ENCODE results near the gene SERINC2. TPM values are rescaled to one million over a fixed set of nuclear protein-coding genes. Genes with fewer than 3 reads are reported as not detected.

The SERINC2 gene
- total and polyA plus RNA-seq, 8 donors = 12.3 to 114 (median 66.0) TPM

DNA sequence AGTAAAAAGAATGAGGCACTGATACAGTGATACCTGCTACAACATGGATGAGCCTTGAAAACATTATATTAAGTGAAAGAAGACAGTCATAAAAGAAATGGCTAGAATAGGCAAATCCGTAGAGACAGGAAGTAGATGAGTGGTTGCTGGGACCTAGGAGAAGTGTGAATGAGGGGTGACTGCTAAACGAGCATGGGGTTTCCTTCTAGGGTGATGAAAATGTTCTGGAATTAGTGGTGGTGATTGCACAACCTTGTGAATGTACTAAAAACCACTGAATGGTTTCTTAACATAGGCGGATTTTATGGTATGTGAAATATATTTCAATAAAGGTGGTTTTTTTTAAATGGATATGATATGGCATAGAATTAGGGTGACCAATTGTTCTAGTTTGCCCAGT lies 12.6 kb upstream of the SERINC2 start:
- Histone ChIP-seq H3K4me3 (no peak overlapping the region), H3K27me3 (no peaks in the 10 kb centered on the region), H3K9me3 (no peaks in the 10 kb centered on the region), H3K27ac (no peak overlapping the region), H3K36me3 (no peaks in the 10 kb centered on the region), H3K4me1 (no peaks in the 10 kb centered on the region)
- intact Hi-C loops (cut with DNase I; ENCODE audit: low total_unique reads) = no loop called here
- TF ChIP-seq POLR2A (IDR thresholded peaks at IDR 0.05) = no peak
- TF ChIP-seq, protein P1, sequence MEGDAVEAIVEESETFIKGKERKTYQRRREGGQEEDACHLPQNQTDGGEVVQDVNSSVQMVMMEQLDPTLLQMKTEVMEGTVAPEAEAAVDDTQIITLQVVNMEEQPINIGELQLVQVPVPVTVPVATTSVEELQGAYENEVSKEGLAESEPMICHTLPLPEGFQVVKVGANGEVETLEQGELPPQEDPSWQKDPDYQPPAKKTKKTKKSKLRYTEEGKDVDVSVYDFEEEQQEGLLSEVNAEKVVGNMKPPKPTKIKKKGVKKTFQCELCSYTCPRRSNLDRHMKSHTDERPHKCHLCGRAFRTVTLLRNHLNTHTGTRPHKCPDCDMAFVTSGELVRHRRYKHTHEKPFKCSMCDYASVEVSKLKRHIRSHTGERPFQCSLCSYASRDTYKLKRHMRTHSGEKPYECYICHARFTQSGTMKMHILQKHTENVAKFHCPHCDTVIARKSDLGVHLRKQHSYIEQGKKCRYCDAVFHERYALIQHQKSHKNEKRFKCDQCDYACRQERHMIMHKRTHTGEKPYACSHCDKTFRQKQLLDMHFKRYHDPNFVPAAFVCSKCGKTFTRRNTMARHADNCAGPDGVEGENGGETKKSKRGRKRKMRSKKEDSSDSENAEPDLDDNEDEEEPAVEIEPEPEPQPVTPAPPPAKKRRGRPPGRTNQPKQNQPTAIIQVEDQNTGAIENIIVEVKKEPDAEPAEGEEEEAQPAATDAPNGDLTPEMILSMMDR (IDR thresholded peaks at IDR 0.05) = no peak
- TF ChIP-seq POLR2AphosphoS5 (IDR thresholded peaks at IDR 0.05) = no peak
- no peak for TF ChIP-seq EP300 (IDR thresholded peaks at IDR 0.05)
- WGBS, 5 donors = 40 to 61% (median 58%) methylated on average over 3 of the region's 3 CpGs
- DNase-seq = no peak

DNA sequence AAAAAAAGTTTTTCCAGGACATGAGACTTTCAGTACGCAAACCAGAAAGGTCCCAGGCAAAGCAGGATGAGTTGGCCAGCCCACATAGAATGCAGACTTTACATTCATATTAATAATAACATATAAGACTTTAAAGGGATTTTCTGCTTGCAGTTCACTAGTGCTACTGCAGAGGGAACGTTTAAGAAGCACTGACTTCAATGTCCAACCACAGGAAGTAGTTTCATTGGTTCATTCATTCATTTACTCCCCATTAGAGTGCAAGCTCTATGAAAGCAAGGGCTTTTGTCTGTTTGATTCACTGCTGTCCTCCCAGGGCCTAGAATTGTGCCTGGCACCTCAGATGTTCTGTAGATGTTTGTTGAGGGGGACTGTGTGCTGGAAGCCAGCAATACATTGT lies 11.8 kb upstream of the SERINC2 start:
- DNase-seq = no peak
- intact Hi-C loops (cut with DNase I; ENCODE audit: low total_unique reads) = no loop called here
- no peaks in the 10 kb centered on the region for H3K27me3 ChIP-seq
- no peaks in the 10 kb centered on the region for H3K36me3 ChIP-seq
- no peak overlapping the region for H3K27ac ChIP-seq
- TF ChIP-seq EP300 (IDR thresholded peaks at IDR 0.05) (no peak), POLR2AphosphoS5 (IDR thresholded peaks at IDR 0.05) (no peak), POLR2A (IDR thresholded peaks at IDR 0.05) (no peak)
- TF ChIP-seq, protein P1 (IDR thresholded peaks at IDR 0.05) = no peak
- no peaks in the 10 kb centered on the region for H3K4me1 ChIP-seq
- H3K9me3 ChIP-seq = no peaks in the 10 kb centered on the region
- WGBS, 5 donors = 41 to 51% (median 48%) methylated on average over 2 of the region's 2 CpGs
- H3K4me3 ChIP-seq = no peak overlapping the region

DNA sequence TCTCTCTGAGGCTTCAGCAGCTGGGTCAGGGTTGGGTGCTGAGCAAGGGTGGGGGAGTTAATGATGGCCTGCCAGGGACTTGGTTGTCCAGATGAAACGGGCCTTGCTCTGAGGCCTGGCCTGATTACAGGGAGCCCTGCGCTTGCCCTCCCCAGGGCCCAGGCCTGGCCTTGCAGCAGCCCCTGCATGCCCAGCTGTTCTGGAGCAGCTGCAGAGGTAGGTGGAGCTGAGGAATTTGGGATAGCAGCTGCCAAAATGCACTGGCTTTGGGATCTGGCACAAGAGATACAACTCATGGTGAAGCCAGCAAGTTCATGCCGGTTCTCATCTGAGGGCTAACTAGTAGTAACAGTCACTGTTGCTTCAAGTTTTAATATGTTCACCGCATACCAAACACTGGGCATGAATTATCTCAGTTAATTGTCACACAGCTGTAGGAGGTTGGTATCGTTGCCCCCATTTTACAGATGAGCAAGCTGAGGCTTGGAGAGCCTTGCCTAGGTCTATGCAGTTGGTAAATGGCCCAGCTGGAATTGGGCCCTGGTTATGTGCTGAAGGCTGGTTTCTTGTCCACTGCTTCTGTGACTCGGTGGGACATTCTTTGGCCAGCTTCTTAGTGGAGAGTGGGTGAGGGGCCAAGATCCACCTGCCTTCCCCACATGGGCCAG lies 7.3 kb upstream of the SERINC2 start:
- no peaks in the 10 kb centered on the region for H3K36me3 ChIP-seq
- WGBS, 5 donors = 90 to 94% (median 91%) methylated on average over 6 of the region's 6 CpGs
- H3K4me3 ChIP-seq = no peak overlapping the region
- H3K27ac ChIP-seq = no peak overlapping the region
- no peak for TF ChIP-seq POLR2AphosphoS5 (IDR thresholded peaks at IDR 0.05)
- TF ChIP-seq POLR2A (IDR thresholded peaks at IDR 0.05) = no peak
- no peak for TF ChIP-seq EP300 (IDR thresholded peaks at IDR 0.05)
- TF ChIP-seq, protein P1 (IDR thresholded peaks at IDR 0.05) = no peak
- no peak for DNase-seq
- no peaks in the 10 kb centered on the region for H3K9me3 ChIP-seq
- no peaks in the 10 kb centered on the region for H3K4me1 ChIP-seq
- H3K27me3 ChIP-seq = peaks cover 0 to 12% (median 0%) of the 10 kb centered on the region in 3 donors
- intact Hi-C loops (cut with DNase I; ENCODE audit: low total_unique reads) = no loop called here

DNA sequence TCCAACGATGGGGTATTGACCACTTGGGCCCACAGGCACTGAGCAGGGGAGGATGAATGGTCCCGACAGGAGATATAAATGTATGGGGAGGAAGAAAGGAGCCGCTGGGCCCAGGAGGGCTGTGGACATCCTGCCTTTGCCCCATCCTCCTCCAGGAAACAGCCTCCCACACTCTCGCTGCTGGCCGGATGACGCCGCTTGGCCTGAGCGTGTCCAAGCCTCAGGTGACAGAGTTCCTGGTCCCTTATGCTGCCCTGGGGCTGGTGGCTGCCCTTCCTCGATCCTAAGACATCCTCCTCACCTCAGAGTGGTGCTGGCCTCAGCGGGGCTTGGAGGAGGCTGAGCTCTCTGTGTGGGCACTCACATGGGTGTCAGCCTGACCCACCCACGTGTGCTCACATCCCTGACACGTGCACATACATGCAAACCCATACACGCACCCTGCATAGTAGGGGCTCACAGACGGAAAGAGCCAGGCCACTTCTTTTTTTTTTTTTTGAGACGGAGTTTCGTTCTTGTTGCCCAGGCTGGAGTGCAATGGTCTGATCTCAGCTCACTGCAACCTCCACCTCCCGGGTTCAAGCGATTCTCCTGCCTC lies 5.9 kb upstream of the SERINC2 start:
- H3K9me3 ChIP-seq = no peaks in the 10 kb centered on the region
- intact Hi-C loops (cut with DNase I; ENCODE audit: low total_unique reads) = no loop called here
- WGBS, 5 donors = 82 to 91% (median 89%) methylated on average over 15 to 18 of the region's 18 CpGs
- DNase-seq = no peak
- H3K4me1 ChIP-seq = no peaks in the 10 kb centered on the region
- no peaks in the 10 kb centered on the region for H3K36me3 ChIP-seq
- no peak for TF ChIP-seq EP300 (IDR thresholded peaks at IDR 0.05)
- TF ChIP-seq POLR2AphosphoS5 (IDR thresholded peaks at IDR 0.05) = no peak
- peaks cover 0 to 25% (median 0%) of the 10 kb centered on the region in 3 donors for H3K27me3 ChIP-seq
- H3K27ac ChIP-seq = no peak overlapping the region
- no peak overlapping the region for H3K4me3 ChIP-seq
